ENCODE measurements around the gene AIPL1.

DNA sequence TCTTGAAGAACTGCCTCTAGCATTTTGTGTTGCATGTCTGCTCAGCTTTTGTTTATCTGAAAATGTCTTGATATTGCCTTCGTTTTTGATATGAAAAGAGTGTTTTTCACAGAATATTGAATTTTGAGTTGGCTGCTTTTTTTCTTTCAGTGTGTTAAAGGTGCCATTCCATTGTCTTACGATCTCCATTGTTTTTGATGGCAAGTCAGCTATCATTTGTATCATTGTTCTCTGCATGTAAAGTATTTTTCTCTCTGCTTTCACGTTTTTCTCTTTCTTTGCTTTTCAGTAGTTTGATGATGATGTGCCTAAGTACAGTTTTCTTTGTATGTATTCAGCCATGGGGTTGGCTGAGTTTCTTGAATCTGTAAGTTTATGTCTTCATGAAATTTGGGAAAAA, 57.0 kb downstream of the AIPL1 start:
- TF ChIP-seq, protein P1, sequence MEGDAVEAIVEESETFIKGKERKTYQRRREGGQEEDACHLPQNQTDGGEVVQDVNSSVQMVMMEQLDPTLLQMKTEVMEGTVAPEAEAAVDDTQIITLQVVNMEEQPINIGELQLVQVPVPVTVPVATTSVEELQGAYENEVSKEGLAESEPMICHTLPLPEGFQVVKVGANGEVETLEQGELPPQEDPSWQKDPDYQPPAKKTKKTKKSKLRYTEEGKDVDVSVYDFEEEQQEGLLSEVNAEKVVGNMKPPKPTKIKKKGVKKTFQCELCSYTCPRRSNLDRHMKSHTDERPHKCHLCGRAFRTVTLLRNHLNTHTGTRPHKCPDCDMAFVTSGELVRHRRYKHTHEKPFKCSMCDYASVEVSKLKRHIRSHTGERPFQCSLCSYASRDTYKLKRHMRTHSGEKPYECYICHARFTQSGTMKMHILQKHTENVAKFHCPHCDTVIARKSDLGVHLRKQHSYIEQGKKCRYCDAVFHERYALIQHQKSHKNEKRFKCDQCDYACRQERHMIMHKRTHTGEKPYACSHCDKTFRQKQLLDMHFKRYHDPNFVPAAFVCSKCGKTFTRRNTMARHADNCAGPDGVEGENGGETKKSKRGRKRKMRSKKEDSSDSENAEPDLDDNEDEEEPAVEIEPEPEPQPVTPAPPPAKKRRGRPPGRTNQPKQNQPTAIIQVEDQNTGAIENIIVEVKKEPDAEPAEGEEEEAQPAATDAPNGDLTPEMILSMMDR (IDR thresholded peaks at IDR 0.05) = no peak
- TF ChIP-seq POLR2AphosphoS5 (IDR thresholded peaks at IDR 0.05) (no peak), POLR2A (IDR thresholded peaks at IDR 0.05) (no peak), EP300 (IDR thresholded peaks at IDR 0.05) (no peak)
